GM12874 (cell line): ENCODE data around the gene FANCI.

Experiments
- CTCF ChIP-seq: IDR thresholded peaks from 2 replicates; pipeline ENCODE4 v1.5.1; 2011; ENCODE audit warnings: low read depth, mild to moderate bottlenecking, control low read depth, low read length, moderate library complexity; ENCODE audit not compliant: insufficient read depth

FANCI gene

GRCh38 chr15:89349206-89349558 lies 105.4 kb downstream of the FANCI start:
- TF ChIP-seq CTCF = no peak

GRCh38 chr15:89352476-89352875 lies 108.7 kb downstream of the FANCI start:
- TF ChIP-seq CTCF = no peak

GRCh38 chr15:89353991-89354390 lies 110.2 kb downstream of the FANCI start:
- TF ChIP-seq CTCF = no peak

DNA sequence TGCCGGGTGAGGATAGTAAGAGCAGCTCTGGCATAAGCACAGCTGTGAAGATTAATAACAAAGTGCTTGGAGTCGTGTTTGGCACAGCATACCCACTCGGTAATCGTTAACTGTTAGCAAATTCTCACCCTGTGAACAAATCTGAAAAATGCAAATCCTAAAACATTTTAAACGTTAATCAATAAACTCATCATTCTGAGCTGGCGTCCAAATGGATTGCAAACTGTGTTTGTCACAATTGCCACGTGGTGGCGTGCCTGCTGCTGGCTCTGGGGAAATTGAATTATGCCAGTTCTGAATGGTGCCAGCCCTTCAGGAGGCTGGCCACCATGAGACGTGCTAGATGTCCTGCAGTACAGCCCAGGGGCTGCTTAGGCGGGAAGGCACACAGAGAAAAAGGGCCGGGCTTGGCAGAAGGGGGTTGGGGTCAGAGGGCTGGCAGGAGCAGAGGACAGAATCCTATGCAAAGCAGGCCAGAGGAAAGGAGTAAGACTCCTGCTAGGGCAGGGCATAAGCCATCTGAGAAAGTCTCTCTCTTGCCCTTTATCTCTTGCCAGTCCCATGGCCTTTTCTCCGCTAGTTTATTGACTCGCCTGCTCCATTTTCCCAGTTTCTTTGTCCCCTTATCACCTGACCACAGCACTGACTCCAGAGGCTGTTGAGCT lies 113.0 kb downstream of the FANCI start:
- peak; percentile 51; the same call in 1 of the 2 replicates for TF ChIP-seq CTCF

DNA sequence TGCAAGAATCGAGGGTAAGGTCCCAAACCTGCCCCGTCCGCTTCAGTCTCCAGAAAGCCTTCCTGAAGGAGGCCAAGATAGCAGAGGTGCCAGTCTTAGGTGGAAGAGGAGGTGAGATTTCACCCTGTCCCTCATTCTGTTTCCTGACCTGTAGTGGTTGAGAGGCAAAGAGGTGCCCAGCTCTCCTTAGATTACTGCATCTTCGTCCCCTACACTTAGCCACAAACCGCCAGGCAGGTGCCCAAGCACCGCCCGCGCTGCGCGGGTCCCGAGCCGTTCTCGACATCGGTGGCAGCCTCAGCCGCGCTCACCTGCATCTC lies 114.6 kb downstream of the FANCI start:
- TF ChIP-seq CTCF = no peak

DNA sequence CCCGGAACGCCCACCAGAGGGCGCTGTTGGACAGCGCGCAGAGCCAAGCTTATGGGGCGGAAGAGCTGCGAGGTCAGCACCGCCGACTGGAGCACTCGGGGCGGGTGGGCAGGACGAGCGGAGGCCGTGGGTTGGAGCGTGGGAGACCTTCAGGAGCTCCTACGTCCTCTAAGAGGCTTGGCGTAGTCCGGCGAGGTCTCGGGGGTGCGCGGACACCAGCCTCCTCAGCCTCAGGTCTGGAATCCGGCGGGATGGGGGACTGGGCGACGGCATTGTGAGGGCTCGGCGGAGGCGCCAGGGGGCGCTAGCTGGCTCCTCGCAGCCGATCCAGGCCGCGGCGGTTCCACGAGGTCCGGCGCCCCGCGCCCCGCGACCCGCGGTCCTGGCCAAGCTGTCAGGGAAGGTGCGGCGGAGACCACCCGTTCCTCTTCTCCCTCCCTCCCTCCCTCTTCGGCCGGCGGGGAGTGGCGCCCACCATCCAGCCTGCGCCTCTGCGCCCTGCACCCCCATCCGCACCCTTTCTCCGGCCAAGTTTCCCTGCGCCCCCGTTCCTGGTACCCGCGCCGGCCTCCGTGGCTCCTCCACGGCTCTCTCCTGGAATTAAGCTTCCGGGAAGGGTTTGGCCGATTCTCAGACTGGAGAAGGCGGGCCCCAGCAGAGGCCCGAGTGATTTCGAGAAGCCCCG lies 115.1 kb downstream of the FANCI start:
- peak; percentile 84 for TF ChIP-seq CTCF

DNA sequence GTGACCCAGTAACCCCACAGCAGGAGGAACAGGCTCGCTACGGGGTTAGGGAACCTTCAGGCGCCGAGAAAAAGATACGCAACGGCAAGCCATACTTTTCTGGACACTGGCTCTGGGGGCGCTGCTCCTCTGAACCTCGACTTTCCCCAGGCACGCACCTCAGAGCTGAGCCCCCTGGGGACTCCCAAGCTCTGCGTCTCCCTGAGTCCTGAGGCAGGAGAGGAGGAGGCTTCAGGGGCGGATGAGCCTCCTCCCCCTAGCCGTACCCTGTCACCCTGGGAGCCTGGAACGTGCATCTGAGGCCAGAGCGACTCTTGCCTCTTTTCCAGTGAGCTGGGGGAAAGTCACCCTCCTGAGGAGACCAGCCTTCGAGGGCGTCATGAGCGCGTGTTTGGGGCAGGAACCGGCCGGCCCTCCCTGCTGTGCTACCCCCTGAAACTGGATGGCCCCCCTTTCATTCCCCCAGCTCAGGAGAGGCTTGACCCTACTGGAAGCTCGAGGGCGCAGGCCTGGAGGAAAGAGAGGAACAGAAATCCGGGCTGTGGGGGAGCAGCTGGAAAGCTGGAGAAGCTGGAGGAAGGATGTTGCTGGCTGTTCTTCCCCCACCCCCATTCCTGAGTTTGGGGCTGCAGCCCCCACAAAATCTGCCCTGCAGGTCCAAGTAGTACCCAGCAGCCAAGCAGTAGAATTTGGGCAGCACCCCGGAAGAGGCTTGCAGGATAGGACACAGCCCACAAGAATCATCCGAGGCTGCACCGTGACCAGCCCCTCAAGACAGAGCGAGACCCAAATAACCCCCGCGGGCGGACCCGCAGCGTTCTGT lies 115.9 kb downstream of the FANCI start:
- TF ChIP-seq CTCF = no peak
